Neural cell (in vitro differentiated cells): ENCODE data around the gene FAM111A. TPM values are rescaled to one million over a fixed set of nuclear protein-coding genes. Genes with fewer than 3 reads are reported as not detected.
A peak's percentile ranks its signal among the peaks of the same experiment; 100 is the strongest.
"Not testable (repeated sequence)": the region's sequence is repeated elsewhere in the genome, so short reads cannot be mapped to it uniquely, and the experiment has no call there.

Experiments used
- H2AFZ ChIP-seq: fragments of 200-600, 300-800 bp; sonication (generic), shearing (Covaris generic); 2 replicates; pipeline ENCODE4 v1.6.0; 2014; ENCODE audit warnings: low read depth, mild to moderate bottlenecking, antibody characterized with exemption, low read length, moderate library complexity
- H3F3A ChIP-seq: fragments of 200-600 bp; shearing (Covaris generic); 2 replicates; pipeline ENCODE4 v1.6.1; 2016; ENCODE audit warnings: mild to moderate bottlenecking, moderate library complexity, mixed read lengths, antibody characterized with exemption, low read length; ENCODE audit not compliant: insufficient read depth, poor library complexity, severe bottlenecking
- H3K27ac ChIP-seq: fragments of 200-600, 300-800 bp; sonication (generic), shearing (Covaris generic); 2 replicates; pipeline ENCODE4 v1.5.1; 2014; ENCODE audit warnings: mild to moderate bottlenecking, low read length, moderate library complexity
- H3K27me3 ChIP-seq: fragments of 300-800, 200-600 bp; sonication (generic), shearing (Covaris generic); 2 replicates; pipeline ENCODE4 v1.6.0; 2014; ENCODE audit warnings: mild to moderate bottlenecking, low read depth, low read length, moderate library complexity; ENCODE audit not compliant: insufficient read depth
- H3K36me3 ChIP-seq: fragments of 300-800, 200-600 bp; sonication (generic), shearing (Covaris generic); 2 replicates; pipeline ENCODE4 v1.5.1; 2014; ENCODE audit warnings: mild to moderate bottlenecking, antibody characterized with exemption, low read length, moderate library complexity; ENCODE audit not compliant: insufficient read depth
- H3K4me2 ChIP-seq: fragments of 300-800, 200-600 bp; sonication (generic), shearing (Covaris generic); 2 replicates; pipeline ENCODE4 v1.6.0; 2014; ENCODE audit warnings: mild to moderate bottlenecking, low read length
- H3K4me3 ChIP-seq: fragments of 300-800, 200-600 bp; sonication (generic), shearing (Covaris generic); 2 replicates; pipeline ENCODE4 v1.5.1; 2014; ENCODE audit warnings: mild to moderate bottlenecking, low read length, moderate library complexity
- H3K79me2 ChIP-seq: fragments of 200-600 bp; shearing (Covaris generic); replicated peaks from 2 replicates; pipeline ENCODE4 v1.6.0; 2014; ENCODE audit warnings: mild to moderate bottlenecking, low read length, moderate library complexity; ENCODE audit not compliant: insufficient read depth
- H3K9ac ChIP-seq: fragments of 300-800, 200-600 bp; sonication (generic), shearing (Covaris generic); 2 replicates; pipeline ENCODE4 v1.6.1; 2016; ENCODE audit warnings: mild to moderate bottlenecking, low read length, mixed read lengths
- H3K9me2 ChIP-seq: fragments of 200-600 bp; shearing (Covaris generic); 2 replicates; pipeline ENCODE4 v1.6.1; 2016; ENCODE audit warnings: mild to moderate bottlenecking, low read length, mixed read lengths; ENCODE audit not compliant: insufficient read depth
- H3K9me3 ChIP-seq: fragments of 200-600, 300-800 bp; sonication (generic), shearing (Covaris generic); 2 replicates; pipeline ENCODE4 v1.6.1; 2016; ENCODE audit warnings: mild to moderate bottlenecking, mixed run types, low read length, moderate library complexity, mixed read lengths
- H4K20me1 ChIP-seq: fragments of 200-600 bp; shearing (Covaris generic); 2 replicates; pipeline ENCODE4 v1.6.1; 2016; ENCODE audit warnings: mild to moderate bottlenecking, mixed run types; ENCODE audit not compliant: insufficient read depth
- EP300 ChIP-seq: fragments of 450-650 bp; conservative IDR thresholded peaks from 2 replicates; pipeline ENCODE4 v1.6.1; 2014; ENCODE audit warnings: antibody characterized with exemption, mild to moderate bottlenecking, moderate library complexity; ENCODE audit not compliant: poor library complexity, severe bottlenecking
- EZH2 ChIP-seq: fragments of 200-600, 300-800 bp; shearing (Covaris generic), sonication (generic); IDR thresholded peaks from 2 replicates; pipeline ENCODE4 v1.6.1; 2014; ENCODE audit warnings: antibody characterized with exemption, low read length, borderline replicate concordance, mild to moderate bottlenecking; ENCODE audit not compliant: insufficient read depth, poor library complexity, severe bottlenecking
- MXI1 ChIP-seq: fragments of 450-650 bp; conservative IDR thresholded peaks from 2 replicates; pipeline ENCODE4 v1.6.1; 2014; ENCODE audit warnings: antibody characterized with exemption, mild to moderate bottlenecking; ENCODE audit not compliant: poor library complexity, severe bottlenecking
- POLR2AphosphoS5 ChIP-seq: IDR thresholded peaks from 2 replicates; pipeline ENCODE4 v1.6.1; 2012
- RAD21 ChIP-seq: fragments of 450-650 bp; conservative IDR thresholded peaks from 2 replicates; pipeline ENCODE4 v1.6.1; 2014; ENCODE audit warnings: antibody characterized with exemption, mild to moderate bottlenecking, moderate library complexity
- SMC3 ChIP-seq: fragments of 450-650 bp; conservative IDR thresholded peaks from 2 replicates; pipeline ENCODE4 v1.6.1; 2014; ENCODE audit warnings: antibody characterized with exemption, mild to moderate bottlenecking, moderate library complexity; ENCODE audit not compliant: poor library complexity
- TAF1 ChIP-seq: IDR thresholded peaks from 2 replicates; pipeline ENCODE4 v1.6.1; 2012; ENCODE audit warnings: low read depth
- polyA plus RNA-seq: library from polyadenylated mRNA; depleted of rRNA; stranded (reverse); fragments of >200 nt; gene quantifications from 2 replicates; pipeline ENCODE4 v1.2.3, GENCODE V29; 2014
- TF ChIP-seq, protein P1 (sequence below): fragments of 450-650 bp; IDR thresholded peaks from 2 replicates; pipeline ENCODE4 v1.5.1; 2014; ENCODE audit warnings: antibody characterized with exemption, mild to moderate bottlenecking, moderate library complexity; ENCODE audit not compliant: poor library complexity, severe bottlenecking
- TF ChIP-seq, protein P2 (sequence below): IDR thresholded peaks from 2 replicates; pipeline ENCODE4 v1.6.1; 2012; ENCODE audit warnings: borderline replicate concordance

Gene FAM111A
- polyA plus RNA-seq, 1 donor from 2014 or later: 0.88 TPM

DNA sequence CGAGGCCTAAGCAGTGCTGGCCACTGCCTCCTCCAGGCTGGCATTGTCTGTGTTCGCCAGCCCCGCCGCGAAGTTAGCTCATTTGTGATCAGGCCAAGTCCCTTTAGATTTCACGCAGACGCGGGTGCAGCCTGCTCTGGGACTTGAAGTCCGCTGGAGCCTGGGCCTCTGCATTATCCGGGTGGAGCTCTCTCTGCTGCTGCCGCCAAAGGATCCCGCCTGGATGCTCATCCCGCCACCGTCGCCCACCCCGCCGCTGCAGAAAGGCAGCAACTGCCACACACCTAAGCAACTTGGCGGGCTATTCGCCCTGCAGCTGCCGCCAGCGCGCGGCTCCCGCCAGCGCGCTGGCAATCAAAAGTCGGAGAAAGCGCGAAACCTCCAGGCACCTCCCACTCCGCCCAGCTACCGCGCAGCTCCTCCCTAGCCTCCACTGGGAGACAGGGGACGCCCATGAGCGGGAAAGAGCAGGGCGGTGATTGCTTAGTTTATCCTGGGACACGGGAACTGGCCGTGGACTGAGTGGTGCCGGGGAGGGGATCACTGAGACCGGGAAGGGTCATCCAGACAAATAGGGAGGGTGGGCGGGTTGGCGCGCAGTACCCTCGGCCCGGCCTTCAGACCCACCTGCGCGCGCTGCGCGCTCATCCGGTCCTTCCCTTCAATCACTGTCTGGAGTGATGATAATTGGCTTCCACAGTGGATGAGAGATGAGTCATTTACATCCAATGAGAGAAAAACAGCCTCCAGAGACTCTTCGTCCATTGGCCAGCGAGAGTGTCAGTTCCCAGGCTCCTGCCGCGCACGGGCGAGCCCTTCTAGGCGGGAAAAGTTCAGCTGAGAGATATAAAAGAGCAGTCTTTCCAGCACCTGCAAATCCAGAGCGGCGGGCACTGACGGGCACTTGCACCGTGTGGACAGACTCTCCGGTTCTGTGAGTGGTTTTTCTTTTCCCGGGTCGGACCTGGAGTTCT is 36.0 kb upstream of the FAM111A start, which contains the start of gene FAM111B:
Gene FAM111B, plus strand, starts transcription at position 875 of the 974 bp plus-strand sequence. CDS start 2,389 bp downstream, outside the sequence.
- H3K9me3 ChIP-seq: no peaks in the 10 kb centered on the region
- no peaks in the 10 kb centered on the region for H3K36me3 ChIP-seq
- TF ChIP-seq RAD21 (no peak), POLR2AphosphoS5 (peak; percentile 43)
- TF ChIP-seq, protein P1, sequence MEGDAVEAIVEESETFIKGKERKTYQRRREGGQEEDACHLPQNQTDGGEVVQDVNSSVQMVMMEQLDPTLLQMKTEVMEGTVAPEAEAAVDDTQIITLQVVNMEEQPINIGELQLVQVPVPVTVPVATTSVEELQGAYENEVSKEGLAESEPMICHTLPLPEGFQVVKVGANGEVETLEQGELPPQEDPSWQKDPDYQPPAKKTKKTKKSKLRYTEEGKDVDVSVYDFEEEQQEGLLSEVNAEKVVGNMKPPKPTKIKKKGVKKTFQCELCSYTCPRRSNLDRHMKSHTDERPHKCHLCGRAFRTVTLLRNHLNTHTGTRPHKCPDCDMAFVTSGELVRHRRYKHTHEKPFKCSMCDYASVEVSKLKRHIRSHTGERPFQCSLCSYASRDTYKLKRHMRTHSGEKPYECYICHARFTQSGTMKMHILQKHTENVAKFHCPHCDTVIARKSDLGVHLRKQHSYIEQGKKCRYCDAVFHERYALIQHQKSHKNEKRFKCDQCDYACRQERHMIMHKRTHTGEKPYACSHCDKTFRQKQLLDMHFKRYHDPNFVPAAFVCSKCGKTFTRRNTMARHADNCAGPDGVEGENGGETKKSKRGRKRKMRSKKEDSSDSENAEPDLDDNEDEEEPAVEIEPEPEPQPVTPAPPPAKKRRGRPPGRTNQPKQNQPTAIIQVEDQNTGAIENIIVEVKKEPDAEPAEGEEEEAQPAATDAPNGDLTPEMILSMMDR: no peak
- H3K79me2 ChIP-seq: no peaks in the 10 kb centered on the region
- H2AFZ ChIP-seq: no peak within 1 kb of the TSS
- H3F3A ChIP-seq: no peaks in the 10 kb centered on the region
- H3K27ac ChIP-seq: no peak within 1 kb of the TSS
- H3K4me2 ChIP-seq: peak within 1 kb of the TSS; percentile 82
- no peaks in the 10 kb centered on the region for H3K9me2 ChIP-seq
- no peaks in the 10 kb centered on the region for H3K27me3 ChIP-seq
- no peaks in the 10 kb centered on the region for H4K20me1 ChIP-seq
- H3K4me3 ChIP-seq: peak within 1 kb of the TSS; percentile 74
- H3K9ac ChIP-seq: peak within 1 kb of the TSS; percentile 50

DNA sequence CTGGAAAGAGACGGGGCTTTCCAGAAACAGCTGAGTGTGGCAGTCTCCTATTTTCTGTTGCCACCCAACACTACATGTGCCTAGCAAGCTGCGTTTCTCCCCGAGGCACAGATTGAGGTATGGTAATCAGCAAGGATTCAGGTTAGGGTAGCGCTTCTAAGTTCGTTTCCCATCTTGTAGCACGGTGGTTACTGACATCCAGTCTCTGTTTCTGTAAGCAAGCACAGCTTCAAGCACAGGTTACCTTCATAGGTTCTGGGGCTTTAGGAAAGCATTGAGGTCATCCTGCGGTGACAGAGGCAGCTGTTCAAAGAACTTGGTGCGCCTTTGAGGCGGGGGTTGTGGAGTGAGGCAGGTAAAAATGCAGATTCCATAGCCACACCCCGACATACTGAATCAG is 34.9 kb upstream of the FAM111A start:
- H3F3A ChIP-seq, H2AFZ ChIP-seq, H3K9me2 ChIP-seq, H3K79me2 ChIP-seq, H3K27ac ChIP-seq, H4K20me1 ChIP-seq, H3K4me2 ChIP-seq, H3K36me3 ChIP-seq, H3K4me3 ChIP-seq, H3K27me3 ChIP-seq, H3K9ac ChIP-seq, H3K9me3 ChIP-seq: not testable (repeated sequence)

DNA sequence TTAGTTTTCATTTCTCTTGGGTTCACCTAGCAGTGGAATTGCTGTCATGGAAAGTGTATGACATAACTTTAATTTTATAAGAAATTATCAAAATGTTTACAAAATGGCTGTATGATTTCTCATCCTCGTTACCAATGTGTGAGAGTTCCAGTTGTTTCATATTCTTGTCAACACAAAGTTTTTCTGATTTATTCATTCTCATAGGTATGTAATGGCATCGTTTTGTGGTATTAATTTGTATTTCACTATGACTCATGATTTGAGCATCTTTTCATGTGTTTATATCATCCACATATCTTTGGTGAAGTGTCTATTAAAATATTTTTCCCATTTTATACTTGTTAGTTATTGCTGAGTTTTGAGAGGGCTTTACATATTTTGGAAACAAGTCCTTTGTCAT is 30.2 kb upstream of the FAM111A start:
- Histone ChIP-seq H3K36me3 (no peaks in the 10 kb centered on the region), H4K20me1 (no peaks in the 10 kb centered on the region), H3K4me2 (no peak overlapping the region), H3K9ac (no peak overlapping the region), H3F3A (no peaks in the 10 kb centered on the region), H3K9me2 (no peaks in the 10 kb centered on the region), H3K4me3 (no peak overlapping the region), H3K27me3 (no peaks in the 10 kb centered on the region), H3K27ac (no peak overlapping the region), H3K9me3 (peaks cover under 1% of the 10 kb centered on the region), H3K79me2 (no peaks in the 10 kb centered on the region), H2AFZ (no peak overlapping the region)
- TF ChIP-seq TAF1 (no peak), MXI1 (no peak)

DNA sequence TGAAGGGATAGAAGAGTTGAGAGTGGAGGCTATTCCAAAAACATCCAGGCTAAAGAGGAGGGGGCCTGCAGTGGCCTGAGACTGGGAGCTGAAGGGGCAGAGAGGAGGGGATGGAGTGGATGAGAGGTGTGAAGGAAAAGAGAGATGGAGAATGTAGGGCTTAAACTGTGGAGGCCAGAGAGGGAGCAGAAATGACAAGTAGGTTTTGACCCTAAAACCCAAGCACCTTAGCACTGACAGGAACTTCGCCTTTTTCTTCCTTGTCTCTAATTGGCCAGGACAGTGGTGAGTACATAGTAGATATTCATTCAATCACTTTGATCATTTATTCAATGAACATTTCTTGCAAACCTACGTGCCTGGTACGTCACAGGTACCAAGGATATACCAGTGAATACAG is 28.3 kb upstream of the FAM111A start:
- no peaks in the 10 kb centered on the region for H4K20me1 ChIP-seq
- H3K9me2 ChIP-seq: no peaks in the 10 kb centered on the region
- no peaks in the 10 kb centered on the region for H3K79me2 ChIP-seq
- no peaks in the 10 kb centered on the region for H3F3A ChIP-seq
- H3K9ac ChIP-seq: no peak overlapping the region
- no peaks in the 10 kb centered on the region for H3K27me3 ChIP-seq
- H2AFZ ChIP-seq: no peak overlapping the region
- H3K9me3 ChIP-seq: peaks cover 7% of the 10 kb centered on the region
- no peak overlapping the region for H3K4me3 ChIP-seq
- H3K4me2 ChIP-seq: no peak overlapping the region
- no peak overlapping the region for H3K27ac ChIP-seq
- TF ChIP-seq TAF1 (no peak), RAD21 (no peak), MXI1 (no peak), POLR2AphosphoS5 (no peak), EP300 (no peak), EZH2 (no peak), SMC3 (no peak)
- TF ChIP-seq, protein P1: no peak
- TF ChIP-seq, protein P2, sequence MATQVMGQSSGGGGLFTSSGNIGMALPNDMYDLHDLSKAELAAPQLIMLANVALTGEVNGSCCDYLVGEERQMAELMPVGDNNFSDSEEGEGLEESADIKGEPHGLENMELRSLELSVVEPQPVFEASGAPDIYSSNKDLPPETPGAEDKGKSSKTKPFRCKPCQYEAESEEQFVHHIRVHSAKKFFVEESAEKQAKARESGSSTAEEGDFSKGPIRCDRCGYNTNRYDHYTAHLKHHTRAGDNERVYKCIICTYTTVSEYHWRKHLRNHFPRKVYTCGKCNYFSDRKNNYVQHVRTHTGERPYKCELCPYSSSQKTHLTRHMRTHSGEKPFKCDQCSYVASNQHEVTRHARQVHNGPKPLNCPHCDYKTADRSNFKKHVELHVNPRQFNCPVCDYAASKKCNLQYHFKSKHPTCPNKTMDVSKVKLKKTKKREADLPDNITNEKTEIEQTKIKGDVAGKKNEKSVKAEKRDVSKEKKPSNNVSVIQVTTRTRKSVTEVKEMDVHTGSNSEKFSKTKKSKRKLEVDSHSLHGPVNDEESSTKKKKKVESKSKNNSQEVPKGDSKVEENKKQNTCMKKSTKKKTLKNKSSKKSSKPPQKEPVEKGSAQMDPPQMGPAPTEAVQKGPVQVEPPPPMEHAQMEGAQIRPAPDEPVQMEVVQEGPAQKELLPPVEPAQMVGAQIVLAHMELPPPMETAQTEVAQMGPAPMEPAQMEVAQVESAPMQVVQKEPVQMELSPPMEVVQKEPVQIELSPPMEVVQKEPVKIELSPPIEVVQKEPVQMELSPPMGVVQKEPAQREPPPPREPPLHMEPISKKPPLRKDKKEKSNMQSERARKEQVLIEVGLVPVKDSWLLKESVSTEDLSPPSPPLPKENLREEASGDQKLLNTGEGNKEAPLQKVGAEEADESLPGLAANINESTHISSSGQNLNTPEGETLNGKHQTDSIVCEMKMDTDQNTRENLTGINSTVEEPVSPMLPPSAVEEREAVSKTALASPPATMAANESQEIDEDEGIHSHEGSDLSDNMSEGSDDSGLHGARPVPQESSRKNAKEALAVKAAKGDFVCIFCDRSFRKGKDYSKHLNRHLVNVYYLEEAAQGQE: no peak
- no peaks in the 10 kb centered on the region for H3K36me3 ChIP-seq
